PFSK-1 (cell line): ENCODE measurements around the gene TRMT44.

ENCODE experiments used
- FOXP2 ChIP-seq: optimal IDR thresholded peaks from 2 replicates; pipeline ENCODE3; 2011; ENCODE audit warnings: borderline replicate concordance, control low read depth, inconsistent platforms; ENCODE audit not compliant: insufficient read depth; ENCODE audit errors: extremely low read length, extremely low read depth
- POLR2AphosphoS5 ChIP-seq: IDR thresholded peaks from 2 replicates; pipeline ENCODE4 v1.6.1; 2012; ENCODE audit warnings: low read depth, mild to moderate bottlenecking, control low read depth, low read length, moderate library complexity
- REST ChIP-seq, 2 experiments: IDR thresholded peaks; 2 replicates each; pipeline versions ENCODE4 v1.6.1 to v1.8.0; 2011 to 2012; ENCODE audit warnings: low read depth in 2 of 2, low read length in 2 of 2, control low read depth in 1 of 2, inconsistent platforms in 1 of 2, mild to moderate bottlenecking in 1 of 2, moderate library complexity in 1 of 2; ENCODE audit not compliant: insufficient read depth in 1 of 2
- SIN3A ChIP-seq: IDR thresholded peaks from 2 replicates; pipeline ENCODE4 v1.6.1; 2012; ENCODE audit warnings: mild to moderate bottlenecking, low read length, moderate library complexity, borderline replicate concordance; ENCODE audit not compliant: insufficient read depth
- TAF1 ChIP-seq: IDR thresholded peaks from 2 replicates; pipeline ENCODE4 v1.6.1; 2012; ENCODE audit warnings: low read length, control low read depth, borderline replicate concordance; ENCODE audit not compliant: insufficient read depth

The TRMT44 gene

GRCh38 chr4:8398347-8398746 is 42.2 kb upstream of the TRMT44 start:
- TF ChIP-seq TAF1 (no peak), FOXP2 (no peak), POLR2AphosphoS5 (no peak), REST (IDR thresholded peaks at IDR 0.05; ENCODE audit: insufficient read depth in 1 of 2, low read depth in 2 of 2, low read length in 2 of 2) (no peak), SIN3A (no peak)

GRCh38 chr4:8399298-8399697 is 41.3 kb upstream of the TRMT44 start:
- TF ChIP-seq SIN3A (no peak), POLR2AphosphoS5 (no peak), REST (IDR thresholded peaks at IDR 0.05; ENCODE audit: insufficient read depth in 1 of 2, low read depth in 2 of 2, low read length in 2 of 2) (no peak), TAF1 (no peak), FOXP2 (no peak)

GRCh38 chr4:8400632-8401325 is 39.8 kb upstream of the TRMT44 start:
- TF ChIP-seq REST (IDR thresholded peaks at IDR 0.05; ENCODE audit: insufficient read depth in 1 of 2, low read depth in 2 of 2, low read length in 2 of 2) (no peak), FOXP2 (no peak), SIN3A (no peak), TAF1 (no peak), POLR2AphosphoS5 (no peak)

GRCh38 chr4:8401665-8402064 is 38.9 kb upstream of the TRMT44 start:
- TF ChIP-seq TAF1 (no peak), POLR2AphosphoS5 (no peak), FOXP2 (no peak), REST (IDR thresholded peaks at IDR 0.05; ENCODE audit: insufficient read depth in 1 of 2, low read depth in 2 of 2, low read length in 2 of 2) (no peak), SIN3A (no peak)

GRCh38 chr4:8402181-8402597 is 38.4 kb upstream of the TRMT44 start:
- TF ChIP-seq TAF1 (no peak), SIN3A (no peak), POLR2AphosphoS5 (no peak), REST (IDR thresholded peaks at IDR 0.05; ENCODE audit: insufficient read depth in 1 of 2, low read depth in 2 of 2, low read length in 2 of 2) (no peak), FOXP2 (no peak)
